ENCODE results near the gene LY6G5C. TPM values are rescaled to one million over a fixed set of nuclear protein-coding genes. Genes with fewer than 3 reads are reported as not detected.

LY6G5C gene
- total RNA-seq, 2 donors from 2014 or later = 0.93 to 2.0 TPM

GRCh38 chr6:31705931-31706330, 25.1 kb upstream of the LY6G5C start:
- Mint-ChIP-seq H3K4me3 (no peak overlapping the region), H3K27me3 (ENCODE audit: insufficient read depth) (peaks cover 2% of the 10 kb centered on the region), H3K27ac (no peak overlapping the region), H3K36me3 (ENCODE audit: low read depth) (peaks cover 5% of the 10 kb centered on the region), H3K4me1 (peaks cover 22% of the 10 kb centered on the region), H3K9me3 (no peaks in the 10 kb centered on the region)
- Histone ChIP-seq H3K27ac (ENCODE audit: low read depth, low read length) (no peak overlapping the region), H3K27me3 (ENCODE audit: control insufficient read depth, insufficient read depth, low read length, poor library complexity, severe bottlenecking) (no peaks in the 10 kb centered on the region), H3K4me1 (ENCODE audit: control insufficient read depth, insufficient read depth, low read length) (peaks cover 7% of the 10 kb centered on the region), H3K9ac (ENCODE audit: extremely low read depth, low read length, poor library complexity, severe bottlenecking) (no peak overlapping the region), H3K36me3 (ENCODE audit: control insufficient read depth, insufficient read depth, low read length) (peaks cover 4% of the 10 kb centered on the region), H3K4me3 (ENCODE audit: low read length) (no peak overlapping the region), H3K9me3 (ENCODE audit: control insufficient read depth, low read length) (no peaks in the 10 kb centered on the region)
- TF ChIP-seq CTCF (conservative IDR thresholded peaks at IDR 0.05) = no peak
- WGBS, 2 experiments (ENCODE audit: insufficient coverage in 1 of 2, insufficient read length in 1 of 2) = 86% methylated on average over 3 to 6 of the region's 6 CpGs
- DNase-seq = no peak

- H3K4me3 Mint-ChIP-seq = peak within 1 kb of the TSS; percentile 87
- 3 to 4% methylated on average over 50 to 54 of the region's 54 CpGs for WGBS, 2 experiments (ENCODE audit: insufficient coverage in 1 of 2, insufficient read length in 1 of 2)
- H3K4me1 ChIP-seq (ENCODE audit: control insufficient read depth, insufficient read depth, low read length) = peaks cover 7% of the 10 kb centered on the region
These were observed 22.2 kb upstream of the LY6G5C start, which contains the start of gene ABHD16A for GRCh38 chr6:31702819-31703716. Gene ABHD16A (minus strand): TSS chr6:31703324. CDS start chr6:31703281, 43 bp downstream.

GRCh38 chr6:31702405-31702818, 21.5 kb upstream of the LY6G5C start:
- H3K9ac ChIP-seq (ENCODE audit: extremely low read depth, low read length, poor library complexity, severe bottlenecking) = peak overlapping the region; percentile 90
- DNase-seq = no peak
- H3K4me3 Mint-ChIP-seq = peak overlapping the region; percentile 87
- H3K9me3 Mint-ChIP-seq = no peaks in the 10 kb centered on the region
- no peaks in the 10 kb centered on the region for H3K27me3 ChIP-seq (ENCODE audit: control insufficient read depth, insufficient read depth, low read length, poor library complexity, severe bottlenecking)
- H3K27me3 Mint-ChIP-seq (ENCODE audit: insufficient read depth) = peaks cover 2% of the 10 kb centered on the region
- H3K4me3 ChIP-seq (ENCODE audit: low read length) = peak overlapping the region; percentile 97
- peak overlapping the region; percentile 93 for H3K27ac Mint-ChIP-seq
- H3K27ac ChIP-seq (ENCODE audit: low read depth, low read length) = peak overlapping the region; percentile 89
- peaks cover 7% of the 10 kb centered on the region for H3K4me1 ChIP-seq (ENCODE audit: control insufficient read depth, insufficient read depth, low read length)
- H3K4me1 Mint-ChIP-seq = peaks cover 17% of the 10 kb centered on the region
- no peak for TF ChIP-seq CTCF (conservative IDR thresholded peaks at IDR 0.05)
- WGBS, 2 experiments (ENCODE audit: insufficient coverage in 1 of 2, insufficient read length in 1 of 2) = 4 to 5% methylated on average over 7 to 10 of the region's 10 CpGs
- peaks cover 27% of the 10 kb centered on the region for H3K36me3 ChIP-seq (ENCODE audit: control insufficient read depth, insufficient read depth, low read length)
- H3K36me3 Mint-ChIP-seq (ENCODE audit: low read depth) = peaks cover 25% of the 10 kb centered on the region
- no peaks in the 10 kb centered on the region for H3K9me3 ChIP-seq (ENCODE audit: control insufficient read depth, low read length)

More at GRCh38 chr6:31702819-31703716, 22.2 kb upstream of the LY6G5C start, which contains the start of gene ABHD16A:
- peaks cover 19% of the 10 kb centered on the region for H3K36me3 Mint-ChIP-seq (ENCODE audit: low read depth)
- Histone ChIP-seq H3K9ac (ENCODE audit: extremely low read depth, low read length, poor library complexity, severe bottlenecking) (peak within 1 kb of the TSS; percentile 90), H3K9me3 (ENCODE audit: control insufficient read depth, low read length) (no peaks in the 10 kb centered on the region), H3K27me3 (ENCODE audit: control insufficient read depth, insufficient read depth, low read length, poor library complexity, severe bottlenecking) (no peaks in the 10 kb centered on the region), H3K36me3 (ENCODE audit: control insufficient read depth, insufficient read depth, low read length) (peaks cover 22% of the 10 kb centered on the region), H3K4me3 (ENCODE audit: low read length) (peak within 1 kb of the TSS; percentile 97), H3K27ac (ENCODE audit: low read depth, low read length) (peak within 1 kb of the TSS; percentile 89)
- peaks cover 17% of the 10 kb centered on the region for H3K4me1 Mint-ChIP-seq
- H3K27ac Mint-ChIP-seq = peak within 1 kb of the TSS; percentile 93
- DNase-seq = peak; percentile 99
- no peaks in the 10 kb centered on the region for H3K9me3 Mint-ChIP-seq
- H3K27me3 Mint-ChIP-seq (ENCODE audit: insufficient read depth) = peaks cover 2% of the 10 kb centered on the region
- peak; percentile 27 for TF ChIP-seq CTCF (conservative IDR thresholded peaks at IDR 0.05)

Data from endodermal cell (in vitro differentiated cells).